Caco-2 (cell line): Measurements from ENCODE around the gene PRSS21. TPM values are rescaled to one million over a fixed set of nuclear protein-coding genes. Genes with fewer than 3 reads are reported as not detected.

Source experiments
- BruUV-seq: library from RNA; stranded (reverse); fragments of 400-500 nt; replicated peaks from 2 replicates; lab custom pipeline; 2021; lab: Mats Ljungman, UMichigan
- CTCF ChIA-PET: fragments of 300-600 bp; sonication (Branson Sonifier 250); formaldehyde crosslinking; loops from one replicate; lab custom pipeline; 2022; ENCODE audit warnings: antibody characterized with exemption; lab: Charles Lee
- POLR2A ChIA-PET: fragments of 300-600 bp; sonication (Branson Sonifier 250); formaldehyde crosslinking; loops from one replicate; lab custom pipeline; 2022; ENCODE audit warnings: antibody characterized with exemption; lab: Charles Lee
- DNase-seq, 2 experiments: peaks; one replicate each; pipeline versions ENCODE4 v3.0.0 to v3.0.0-alpha.2; 2020 to 2022
- H3K27me3 ChIP-seq: replicated peaks from 2 replicates; pipeline ENCODE4 v1.6.0; 2011; ENCODE audit warnings: low read length; ENCODE audit not compliant: control insufficient read depth, insufficient read depth
- H3K36me3 ChIP-seq: 2 replicates; pipeline ENCODE4 v1.5.1; 2011; ENCODE audit warnings: low read length; ENCODE audit not compliant: control insufficient read depth, insufficient read depth
- H3K4me1 ChIP-seq: fragments of 250-450 bp; sonication (Bioruptor Pico); 2 replicates; pipeline ENCODE4 v1.5.1; 2020; ENCODE audit warnings: mild to moderate bottlenecking
- H3K4me3 ChIP-seq: 2 replicates; pipeline ENCODE4 v1.5.1; 2011; ENCODE audit warnings: low read depth, mild to moderate bottlenecking, control low read depth, low read length
- H3K9me3 ChIP-seq: fragments of 250-450 bp; sonication (Bioruptor Pico); 2 replicates; pipeline ENCODE4 v1.5.1; 2020; ENCODE audit warnings: mild to moderate bottlenecking, moderate library complexity
- H3K27ac Mint-ChIP-seq: one replicate; pipeline ENCODE4 v1.8.0; 2022; ENCODE audit warnings: mixed read lengths; ENCODE audit not compliant: unreplicated experiment
- H3K27me3 Mint-ChIP-seq: one replicate; pipeline ENCODE4 v1.8.0; 2022; ENCODE audit warnings: mixed read lengths; ENCODE audit not compliant: insufficient read depth, unreplicated experiment
- H3K36me3 Mint-ChIP-seq: one replicate; pipeline ENCODE4 v1.8.0; 2022; ENCODE audit warnings: mild to moderate bottlenecking, mixed read lengths; ENCODE audit not compliant: insufficient read depth, unreplicated experiment
- H3K4me1 Mint-ChIP-seq: one replicate; pipeline ENCODE4 v1.8.0; 2022; ENCODE audit warnings: low read depth, mixed read lengths; ENCODE audit not compliant: unreplicated experiment
- H3K4me3 Mint-ChIP-seq: one replicate; pipeline ENCODE4 v1.8.0; 2022; ENCODE audit warnings: mild to moderate bottlenecking, moderate library complexity, mixed read lengths; ENCODE audit not compliant: unreplicated experiment
- H3K9me3 Mint-ChIP-seq: one replicate; pipeline ENCODE4 v1.8.0; 2022; ENCODE audit warnings: mixed read lengths; ENCODE audit not compliant: unreplicated experiment
- intact Hi-C: fragments of 100-400 bp; cut with micrococcal nuclease; formaldehyde crosslinking; loops from one replicate; pipeline ENCODE4 v1.10.0; 2022; ENCODE audit not compliant: unreplicated experiment
- total RNA-seq: library from RNA; stranded (reverse); gene quantifications from 2 replicates; pipeline ENCODE4 v1.2.3, GENCODE V29; 2022
- TF ChIP-seq, protein P1 (sequence below), 2 experiments: fragments of 200-600 bp in 1 of 2; IDR thresholded peaks; 1 replicate in 1 of 2; 2 replicates in 1 of 2; pipeline versions ENCODE4 v1.5.1 to v1.8.0; 2011 to 2022; ENCODE audit warnings: antibody characterized with exemption in 1 of 2, control low read depth in 1 of 2, inconsistent platforms in 1 of 2, low read depth in 1 of 2, low read length in 1 of 2, mild to moderate bottlenecking in 1 of 2, moderate library complexity in 1 of 2; ENCODE audit not compliant: insufficient read depth in 1 of 2, severe bottlenecking in 1 of 2, unreplicated experiment in 1 of 2

Gene PRSS21
- total RNA-seq, 1 experiment from 2014 or later, result not detected

DNA sequence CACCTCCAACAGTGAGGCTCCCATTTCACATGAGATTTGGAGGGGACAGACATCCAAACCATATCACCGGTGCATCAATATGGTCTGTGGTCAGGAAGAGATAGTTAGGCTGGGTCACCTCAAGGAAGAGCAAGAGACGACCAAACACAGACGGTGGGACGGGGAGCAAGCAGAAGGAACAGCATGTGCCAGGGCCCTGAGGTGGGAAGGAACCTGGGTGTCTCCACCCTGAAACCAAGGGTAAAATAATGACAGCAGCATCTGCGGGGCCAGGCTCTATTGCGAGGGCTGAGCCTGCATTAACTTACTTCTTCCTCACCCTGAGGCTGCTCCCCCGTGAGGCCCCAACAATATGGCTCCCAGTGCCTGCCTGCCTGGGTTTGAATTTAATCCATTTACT, 8.9 kb upstream of the PRSS21 start:
- Mint-ChIP-seq H3K36me3 (peaks cover 5% of the 10 kb centered on the region), H3K27ac (no peak overlapping the region), H3K4me3 (no peak overlapping the region), H3K27me3 (no peaks in the 10 kb centered on the region), H3K4me1 (peaks cover 6% of the 10 kb centered on the region), H3K9me3 (peaks cover 38% of the 10 kb centered on the region)
- intact Hi-C loops, result no loop called here
- no TSS peak for BruUV-seq
- Histone ChIP-seq H3K36me3 (no peaks in the 10 kb centered on the region), H3K4me1 (no peaks in the 10 kb centered on the region), H3K27me3 (no peaks in the 10 kb centered on the region), H3K4me3 (no peak overlapping the region), H3K9me3 (0 out of 2 replicates have a peak, but pooled peaks cover 5% of the 10 kb centered on the region)
- CTCF ChIA-PET, result no interaction called here
- no peak for DNase-seq
- TF ChIP-seq, protein P1, sequence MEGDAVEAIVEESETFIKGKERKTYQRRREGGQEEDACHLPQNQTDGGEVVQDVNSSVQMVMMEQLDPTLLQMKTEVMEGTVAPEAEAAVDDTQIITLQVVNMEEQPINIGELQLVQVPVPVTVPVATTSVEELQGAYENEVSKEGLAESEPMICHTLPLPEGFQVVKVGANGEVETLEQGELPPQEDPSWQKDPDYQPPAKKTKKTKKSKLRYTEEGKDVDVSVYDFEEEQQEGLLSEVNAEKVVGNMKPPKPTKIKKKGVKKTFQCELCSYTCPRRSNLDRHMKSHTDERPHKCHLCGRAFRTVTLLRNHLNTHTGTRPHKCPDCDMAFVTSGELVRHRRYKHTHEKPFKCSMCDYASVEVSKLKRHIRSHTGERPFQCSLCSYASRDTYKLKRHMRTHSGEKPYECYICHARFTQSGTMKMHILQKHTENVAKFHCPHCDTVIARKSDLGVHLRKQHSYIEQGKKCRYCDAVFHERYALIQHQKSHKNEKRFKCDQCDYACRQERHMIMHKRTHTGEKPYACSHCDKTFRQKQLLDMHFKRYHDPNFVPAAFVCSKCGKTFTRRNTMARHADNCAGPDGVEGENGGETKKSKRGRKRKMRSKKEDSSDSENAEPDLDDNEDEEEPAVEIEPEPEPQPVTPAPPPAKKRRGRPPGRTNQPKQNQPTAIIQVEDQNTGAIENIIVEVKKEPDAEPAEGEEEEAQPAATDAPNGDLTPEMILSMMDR (IDR thresholded peaks at IDR 0.05; ENCODE audit: insufficient read depth in 1 of 2, low read depth in 1 of 2, low read length in 1 of 2, severe bottlenecking in 1 of 2, unreplicated experiment in 1 of 2), result no peak
- POLR2A ChIA-PET, result no interaction called here

- Histone ChIP-seq H3K4me1 (no peaks in the 10 kb centered on the region), H3K4me3 (no peak overlapping the region), H3K9me3 (no peaks in the 10 kb centered on the region), H3K36me3 (no peaks in the 10 kb centered on the region), H3K27me3 (no peaks in the 10 kb centered on the region)
- Mint-ChIP-seq H3K4me1 (peaks cover 6% of the 10 kb centered on the region), H3K4me3 (no peak overlapping the region), H3K27me3 (no peaks in the 10 kb centered on the region), H3K9me3 (peaks cover 28% of the 10 kb centered on the region), H3K36me3 (peaks cover 5% of the 10 kb centered on the region), H3K27ac (no peak overlapping the region)
- CTCF ChIA-PET, result no interaction called here
- POLR2A ChIA-PET, result no interaction called here
- intact Hi-C loops, result no loop called here
- no peak for DNase-seq
- no TSS peak for BruUV-seq
- TF ChIP-seq, protein P1 (IDR thresholded peaks at IDR 0.05; ENCODE audit: insufficient read depth in 1 of 2, low read depth in 1 of 2, low read length in 1 of 2, severe bottlenecking in 1 of 2, unreplicated experiment in 1 of 2), result no peak
These were observed 7.8 kb upstream of the PRSS21 start for GRCh38 chr16:2809149-2809760.

DNA sequence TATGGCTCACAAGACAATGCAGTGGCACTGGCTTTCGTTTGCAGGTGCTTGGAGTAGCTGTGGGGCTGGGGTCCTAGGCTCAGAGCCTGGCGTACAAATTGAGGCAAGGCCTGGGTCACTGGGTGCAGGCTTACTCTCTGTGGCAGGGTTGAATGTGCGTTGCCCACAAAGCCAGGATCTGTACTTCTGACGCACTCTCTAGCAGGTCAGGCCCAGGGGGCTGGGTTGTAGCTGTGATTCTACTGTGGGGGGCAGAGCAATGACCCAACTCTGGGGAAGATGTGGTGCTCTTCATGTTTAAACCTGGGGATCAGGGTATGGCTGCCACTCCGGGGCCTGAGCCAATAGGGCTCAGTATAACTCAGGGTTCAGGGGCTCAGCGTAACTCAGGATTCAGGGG, 6.4 kb upstream of the PRSS21 start:
- H3K27me3 Mint-ChIP-seq, result no peaks in the 10 kb centered on the region
- no peak overlapping the region for H3K4me3 ChIP-seq
- ChIA-PET CTCF (interaction anchor here (0.6 kb wide), 1 partner anchor 135 kb away, joined by 3 read pairs; no protein-coding TSS in a partner anchor), POLR2A (no interaction called here)
- H3K4me1 ChIP-seq, result peaks cover 7% of the 10 kb centered on the region
- no peak overlapping the region for H3K27ac Mint-ChIP-seq
- peaks cover 5% of the 10 kb centered on the region for H3K36me3 Mint-ChIP-seq
- H3K4me1 Mint-ChIP-seq, result peaks cover 6% of the 10 kb centered on the region
- H3K4me3 Mint-ChIP-seq, result no peak overlapping the region
- no TSS peak for BruUV-seq
- H3K36me3 ChIP-seq, result no peaks in the 10 kb centered on the region
- H3K9me3 Mint-ChIP-seq, result peaks cover 28% of the 10 kb centered on the region
- TF ChIP-seq, protein P1 (IDR thresholded peaks at IDR 0.05; ENCODE audit: insufficient read depth in 1 of 2, low read depth in 1 of 2, low read length in 1 of 2, severe bottlenecking in 1 of 2, unreplicated experiment in 1 of 2), result no peak
- intact Hi-C loops, result no loop called here
- no peak for DNase-seq
- no peaks in the 10 kb centered on the region for H3K27me3 ChIP-seq
- no peaks in the 10 kb centered on the region for H3K9me3 ChIP-seq
